Activated CD4-positive, alpha-beta T cell treated with anti-CD3 and anti-CD28 coated beads for 4 hours (primary cell): ENCODE data around the gene PAX5.

Experiments used
- DNase-seq, 2 donors: peaks; one replicate each; pipeline ENCODE4 v3.0.0-alpha.2; 2020

Gene PAX5

DNA sequence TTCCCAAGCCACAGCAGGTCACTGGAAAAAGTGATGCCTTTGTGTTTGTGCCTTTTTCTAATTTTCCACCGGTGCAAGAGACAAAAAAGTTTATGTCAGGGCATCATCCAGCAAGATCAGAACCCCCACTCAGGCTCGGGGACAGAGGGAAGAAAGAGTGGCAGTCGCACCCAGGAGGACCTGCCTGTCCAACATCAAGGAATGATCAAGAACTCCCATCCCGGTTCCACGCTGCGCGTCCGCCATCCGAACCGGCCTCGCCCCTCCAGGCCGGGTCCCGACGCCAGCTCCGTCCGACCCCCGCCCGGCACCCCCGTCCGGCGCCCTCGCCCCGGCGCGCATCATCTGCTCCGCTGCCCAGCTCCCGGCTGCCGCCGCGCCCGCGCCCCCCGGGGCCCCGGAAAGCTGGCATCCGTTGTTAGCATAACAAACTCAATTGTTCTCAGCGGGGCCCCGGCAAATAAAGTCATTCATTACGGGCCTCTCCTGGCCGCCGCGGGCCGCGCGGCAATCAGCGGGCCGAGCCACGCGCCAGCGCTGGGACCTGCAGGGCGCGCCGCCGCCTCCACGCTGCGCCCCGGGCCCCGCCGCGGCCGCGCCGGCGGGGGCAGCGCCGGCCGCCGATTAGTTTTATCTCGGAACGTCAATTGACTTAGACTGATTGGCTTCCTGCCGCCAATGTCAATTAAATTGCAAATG is 48.1 kb downstream of the PAX5 start:
- no peak for DNase-seq

GRCh38 chr9:36985061-36985768 is 48.9 kb downstream of the PAX5 start:
- DNase-seq, result no peak

DNA sequence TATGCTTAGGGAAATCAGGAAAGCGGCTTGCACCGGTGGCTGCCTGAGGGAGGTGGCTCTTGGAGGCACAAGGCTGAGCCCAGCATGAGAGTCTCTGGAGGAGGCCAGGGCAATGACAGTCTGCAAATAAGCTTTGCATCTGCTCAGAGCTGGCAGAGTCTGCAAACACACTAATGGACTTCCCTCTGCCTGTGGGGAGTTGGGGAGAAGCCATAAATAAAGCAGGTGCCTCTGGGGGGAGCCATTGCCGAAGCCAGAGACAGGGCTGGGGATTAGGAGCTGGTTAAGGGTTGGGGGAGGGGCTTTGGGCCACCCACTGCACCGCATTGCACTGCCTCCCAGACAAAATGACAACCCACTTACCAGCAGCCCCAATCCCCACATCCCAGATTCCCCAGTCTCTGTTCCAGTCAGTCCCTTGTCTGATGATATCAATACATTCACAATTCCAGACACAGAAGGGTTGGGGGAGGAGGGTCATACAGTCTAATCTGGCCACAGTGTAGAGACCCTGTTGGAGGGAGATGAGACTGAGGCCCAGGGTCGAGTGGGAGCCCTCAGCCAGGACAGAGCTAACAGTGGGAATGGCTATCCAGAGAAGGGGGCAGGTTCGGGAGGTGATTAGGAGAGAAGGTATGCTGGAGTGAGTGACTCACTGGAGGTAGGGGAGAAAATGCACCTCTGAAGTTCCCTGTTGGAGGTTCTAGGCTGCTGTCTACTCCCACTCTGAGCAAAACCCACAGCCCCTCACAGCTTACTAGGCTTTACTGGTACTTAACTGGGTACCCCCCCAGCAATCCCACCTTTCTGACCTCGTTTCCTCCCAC is 53.7 kb downstream of the PAX5 start:
- no peak for DNase-seq

DNA sequence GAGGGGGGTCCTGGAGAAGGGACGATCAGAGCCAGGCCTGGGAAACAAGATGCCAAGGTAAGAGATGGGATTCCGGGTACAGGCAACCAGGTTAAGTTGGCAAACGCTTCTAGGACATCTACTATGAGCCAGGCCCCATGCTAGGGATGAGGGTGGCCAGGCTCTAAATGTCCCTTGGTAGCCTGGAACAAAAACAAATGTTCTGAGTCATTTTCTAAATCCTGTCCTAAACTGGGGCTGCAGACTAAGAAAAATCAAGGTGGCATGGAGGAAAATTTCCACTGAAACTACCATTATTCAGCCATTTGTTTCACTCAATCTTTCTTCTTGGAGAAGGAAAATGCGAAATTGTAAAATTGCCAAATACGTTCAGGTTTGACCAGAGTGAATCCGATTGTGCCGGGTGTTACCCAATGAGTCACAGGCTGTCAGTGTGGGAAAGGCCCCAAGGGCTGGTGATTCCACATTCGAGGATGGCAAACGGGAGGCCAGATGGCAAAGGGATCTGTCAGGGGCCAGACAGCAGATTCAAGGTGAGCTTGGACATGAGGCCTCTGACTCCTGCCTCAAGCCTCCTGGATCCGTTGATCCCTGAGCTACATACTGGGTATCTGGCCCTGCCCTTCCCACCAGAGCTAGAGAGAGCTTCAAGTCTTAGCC is 57.6 kb downstream of the PAX5 start:
- DNase-seq, result no peak

- no peak for DNase-seq
Measured at GRCh38 chr9:36974731-36975130, 59.3 kb downstream of the PAX5 start.

DNA sequence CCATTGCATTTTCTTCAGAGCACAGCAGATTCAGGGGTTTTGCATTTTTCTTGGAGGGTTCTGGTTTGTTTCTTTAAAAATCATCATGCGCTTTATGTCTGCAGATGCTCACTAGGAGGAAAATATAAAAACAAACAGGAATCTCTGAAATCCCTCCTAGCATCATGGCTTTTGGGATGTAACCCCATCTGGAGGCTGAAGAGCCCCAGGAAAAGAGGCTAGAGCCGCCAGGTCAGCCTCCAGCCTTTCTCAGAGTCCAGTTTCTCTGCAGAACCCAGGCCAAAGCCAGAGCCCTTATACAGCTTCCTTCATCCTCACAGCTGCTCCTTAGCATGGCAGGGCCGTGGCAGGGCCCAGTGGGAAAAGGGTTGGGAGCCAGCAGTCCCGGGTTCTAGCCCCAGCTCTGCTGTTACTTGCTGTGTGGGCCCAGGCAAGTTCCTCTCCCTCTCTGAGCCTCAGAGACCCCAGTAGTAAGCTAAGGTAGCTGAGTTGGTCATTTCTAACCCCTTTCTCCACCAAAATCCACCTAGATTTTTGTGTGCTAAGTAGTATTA is 62.1 kb downstream of the PAX5 start:
- no peak for DNase-seq

- no peak for DNase-seq
Measured at GRCh38 chr9:36970007-36970888, 63.8 kb downstream of the PAX5 start.

- no peak for DNase-seq
Measured at GRCh38 chr9:36969216-36969771, 64.8 kb downstream of the PAX5 start.

DNA sequence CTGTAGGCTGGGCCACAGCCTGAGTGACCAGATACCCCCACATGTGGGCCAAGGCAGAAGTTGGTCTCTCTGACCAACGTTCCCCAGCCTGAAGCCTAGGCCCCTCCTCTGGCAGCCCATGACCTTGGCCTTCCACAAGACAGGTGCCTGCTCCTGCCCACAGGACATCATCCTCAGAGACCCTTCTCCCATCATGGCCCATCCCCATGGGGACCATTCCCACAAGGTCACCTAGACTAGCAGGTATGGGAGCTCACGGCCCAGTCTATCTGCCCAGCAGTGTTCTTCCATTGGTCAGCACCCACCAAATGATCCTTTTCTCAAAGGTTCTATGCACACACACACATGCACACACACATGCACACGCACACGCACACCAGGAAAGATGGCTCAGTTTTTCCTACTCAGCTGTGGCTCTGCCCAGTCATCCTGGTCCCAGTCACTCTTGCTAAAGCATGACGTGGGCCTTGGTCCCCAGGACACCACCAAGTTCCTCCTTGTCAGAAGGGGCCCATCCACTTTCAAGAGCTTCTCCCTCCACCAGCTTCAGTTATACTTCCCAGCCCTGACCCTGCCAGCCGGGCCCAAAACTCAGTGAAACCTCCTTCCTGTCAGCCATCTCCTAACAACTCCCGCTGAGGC is 65.4 kb downstream of the PAX5 start:
- DNase-seq, result no peak

DNA sequence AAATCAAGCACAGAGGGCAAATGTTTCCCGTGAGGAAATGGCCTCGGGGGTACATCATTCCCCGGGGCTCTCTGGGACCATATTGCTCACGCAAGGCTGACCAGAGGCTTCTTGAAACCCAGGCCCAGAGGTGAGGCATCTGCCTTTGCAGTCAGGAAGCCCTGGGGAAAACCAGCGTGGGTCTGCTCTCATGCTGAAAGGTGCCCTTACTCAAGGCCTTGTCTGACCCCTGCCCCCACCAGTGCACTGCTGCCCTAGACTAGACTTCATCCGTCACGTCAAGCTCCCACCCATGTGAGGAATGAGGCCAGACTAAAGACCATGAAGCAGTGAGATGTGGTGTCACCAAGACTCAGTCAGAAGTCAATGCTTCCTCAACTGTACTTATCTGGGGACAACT is 66.1 kb downstream of the PAX5 start:
- DNase-seq, result no peak

DNA sequence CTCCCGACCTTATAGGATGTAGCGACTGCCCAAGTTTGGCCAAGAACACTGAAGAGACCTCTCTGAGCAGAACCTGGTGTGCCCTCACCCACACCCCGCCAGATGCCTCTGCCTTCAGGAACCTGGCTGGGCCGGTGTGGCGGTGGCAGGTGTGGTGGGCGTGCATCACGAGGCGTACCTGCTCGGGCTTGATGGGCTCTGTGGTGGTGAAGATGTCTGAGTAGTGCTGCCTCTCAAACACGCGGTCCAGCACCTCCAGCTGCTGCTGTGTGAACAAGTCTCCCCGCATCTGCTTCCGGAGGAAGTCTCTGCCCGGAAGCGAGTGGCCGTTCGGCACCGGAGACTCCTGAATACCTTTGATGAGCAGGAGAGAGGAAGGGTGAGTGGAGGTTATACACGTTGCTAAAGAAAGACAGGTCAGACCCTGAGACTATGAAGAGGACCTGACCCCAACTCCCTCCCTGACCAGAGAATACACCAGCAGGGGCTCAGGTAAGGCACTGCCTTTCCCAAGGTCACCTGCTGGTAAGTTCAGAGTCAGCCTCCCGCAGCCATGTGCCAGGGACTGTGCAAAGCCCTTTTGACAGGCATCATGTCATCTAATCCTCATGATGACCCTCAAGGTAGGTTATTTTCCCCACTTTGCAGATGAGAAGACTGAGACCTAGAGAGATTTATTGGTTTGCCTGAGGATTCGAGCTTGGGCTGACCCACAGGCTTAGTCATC is 67.5 kb downstream of the PAX5 start:
- DNase-seq, result no peak

GRCh38 chr9:36964791-36965190 is 69.3 kb downstream of the PAX5 start:
- DNase-seq, result no peak

DNA sequence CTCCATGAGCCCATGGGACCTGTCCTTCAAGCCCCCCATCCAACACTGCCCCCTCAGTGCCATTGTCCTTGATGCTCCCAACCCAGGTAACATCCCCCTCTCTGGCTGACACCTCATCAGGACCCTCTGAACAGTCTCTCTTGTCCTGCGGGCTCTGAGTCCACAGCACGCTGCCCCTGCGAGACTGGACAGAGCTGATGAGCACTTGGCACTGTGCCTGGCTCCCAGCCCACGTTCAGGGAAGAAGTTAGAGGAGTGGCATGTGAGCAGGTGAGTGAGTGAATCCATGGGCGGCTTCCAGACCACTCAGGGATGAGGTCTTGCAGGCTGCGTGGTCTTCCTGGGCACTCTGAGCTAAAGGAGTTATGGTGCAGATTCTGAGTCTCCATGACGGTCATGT is 70.7 kb downstream of the PAX5 start:
- no peak for DNase-seq

GRCh38 chr9:36962691-36963090 is 71.4 kb downstream of the PAX5 start:
- DNase-seq, result no peak

DNA sequence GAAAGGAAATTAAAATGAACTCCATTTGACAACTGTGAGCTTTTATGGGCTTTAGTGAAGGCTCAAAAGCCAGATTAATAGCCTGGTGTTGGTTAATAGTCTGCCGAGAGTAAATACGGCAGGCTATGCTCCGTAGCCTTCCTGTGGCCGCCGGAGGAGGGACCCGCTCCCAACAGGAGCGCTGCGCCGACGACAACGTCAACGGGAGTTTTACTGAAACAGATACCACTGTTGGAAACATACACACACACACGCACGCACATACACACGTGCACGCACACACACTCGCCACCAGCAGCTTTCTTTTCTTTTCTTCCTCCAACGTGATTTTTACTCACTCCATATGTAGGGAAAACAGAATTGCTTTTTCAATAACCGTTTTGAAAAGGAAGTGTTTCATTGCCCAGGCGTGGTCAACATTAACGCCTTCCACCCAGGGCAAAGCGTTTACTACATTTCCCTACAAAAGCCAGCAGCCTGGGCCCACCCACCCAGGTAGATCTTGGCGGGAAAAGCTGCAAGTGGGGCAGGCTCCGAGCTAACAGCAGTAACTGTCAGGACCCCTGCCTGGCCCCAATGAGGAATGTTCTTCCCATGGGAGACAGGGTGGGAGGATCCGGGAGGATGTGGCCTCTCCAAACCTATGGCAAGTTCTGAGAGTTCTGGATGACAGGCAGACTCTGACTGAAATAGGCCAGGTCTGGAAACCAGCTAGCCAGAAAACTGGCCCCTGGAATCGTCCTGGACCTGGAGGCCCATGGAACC is 72.3 kb downstream of the PAX5 start:
- DNase-seq, result no peak

DNA sequence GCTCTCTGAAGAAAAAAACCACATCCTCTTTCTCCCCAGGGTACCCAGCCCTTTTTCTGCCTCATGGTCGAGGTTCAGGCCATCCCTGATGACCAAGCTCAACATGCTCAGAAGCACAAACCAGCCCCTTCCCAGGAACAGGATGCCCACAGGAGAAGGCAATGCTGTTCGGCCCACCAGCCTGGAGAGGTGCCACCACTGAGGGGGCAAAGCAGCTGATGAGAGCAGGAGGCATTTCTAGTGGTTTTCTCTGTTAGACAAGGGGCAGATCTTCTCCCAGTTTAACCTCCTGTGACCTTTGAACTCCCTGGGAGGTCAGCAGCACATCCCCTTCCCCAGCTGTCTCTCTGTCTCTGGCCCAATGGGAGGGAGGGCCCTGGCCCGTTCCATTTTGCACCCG is 73.0 kb downstream of the PAX5 start:
- DNase-seq, result no peak

- no peak for DNase-seq
Measured at GRCh38 chr9:36960575-36960955, 73.5 kb downstream of the PAX5 start.

DNA sequence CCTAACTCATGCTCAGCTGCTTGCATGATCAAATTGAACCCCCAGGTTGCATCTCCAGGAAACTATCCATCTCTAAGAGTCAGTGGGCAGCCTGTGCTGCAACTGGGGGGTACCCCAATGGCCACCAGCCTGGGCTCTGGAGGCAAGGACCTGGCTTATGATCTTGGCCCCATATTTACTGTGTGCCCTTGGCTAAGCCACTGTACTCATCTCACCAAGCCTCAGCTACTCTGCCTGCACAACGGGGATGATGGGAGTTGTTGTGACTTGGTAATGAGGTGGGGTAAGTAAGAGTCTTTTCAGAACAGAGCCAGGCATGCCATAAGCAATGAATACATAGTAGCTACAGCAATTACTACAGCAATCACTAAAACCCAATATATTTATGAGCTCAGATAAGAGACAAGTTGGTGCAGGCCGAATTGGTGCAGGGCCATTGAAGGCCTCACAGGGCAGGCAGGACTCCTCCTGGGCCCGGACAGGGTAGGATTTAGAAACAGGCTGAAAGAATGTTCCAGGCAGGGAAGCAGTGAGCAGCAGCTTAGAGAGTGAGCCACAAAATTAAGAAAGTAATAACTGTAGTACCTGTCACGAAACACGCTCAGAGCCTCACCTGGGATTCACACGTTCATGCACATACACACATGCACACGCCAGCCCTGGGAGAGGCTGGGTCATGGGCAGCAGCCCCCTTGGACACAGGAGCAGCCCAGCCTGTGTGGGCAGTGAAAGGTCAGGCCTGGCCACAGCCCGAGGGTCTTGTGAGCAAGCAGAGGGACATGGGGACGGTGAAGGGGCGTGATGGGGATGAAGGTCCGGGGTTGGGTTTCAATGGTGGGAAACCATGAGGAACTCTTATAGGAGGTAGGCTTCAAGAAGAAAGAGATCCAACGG is 74.1 kb downstream of the PAX5 start:
- no peak for DNase-seq

- DNase-seq, result no peak
Measured at GRCh38 chr9:36956908-36957307, 77.2 kb downstream of the PAX5 start.
